ENCODE data around the gene NGFR.
A peak's percentile ranks its signal among the peaks of the same experiment; 100 is the strongest.

NGFR gene

DNA sequence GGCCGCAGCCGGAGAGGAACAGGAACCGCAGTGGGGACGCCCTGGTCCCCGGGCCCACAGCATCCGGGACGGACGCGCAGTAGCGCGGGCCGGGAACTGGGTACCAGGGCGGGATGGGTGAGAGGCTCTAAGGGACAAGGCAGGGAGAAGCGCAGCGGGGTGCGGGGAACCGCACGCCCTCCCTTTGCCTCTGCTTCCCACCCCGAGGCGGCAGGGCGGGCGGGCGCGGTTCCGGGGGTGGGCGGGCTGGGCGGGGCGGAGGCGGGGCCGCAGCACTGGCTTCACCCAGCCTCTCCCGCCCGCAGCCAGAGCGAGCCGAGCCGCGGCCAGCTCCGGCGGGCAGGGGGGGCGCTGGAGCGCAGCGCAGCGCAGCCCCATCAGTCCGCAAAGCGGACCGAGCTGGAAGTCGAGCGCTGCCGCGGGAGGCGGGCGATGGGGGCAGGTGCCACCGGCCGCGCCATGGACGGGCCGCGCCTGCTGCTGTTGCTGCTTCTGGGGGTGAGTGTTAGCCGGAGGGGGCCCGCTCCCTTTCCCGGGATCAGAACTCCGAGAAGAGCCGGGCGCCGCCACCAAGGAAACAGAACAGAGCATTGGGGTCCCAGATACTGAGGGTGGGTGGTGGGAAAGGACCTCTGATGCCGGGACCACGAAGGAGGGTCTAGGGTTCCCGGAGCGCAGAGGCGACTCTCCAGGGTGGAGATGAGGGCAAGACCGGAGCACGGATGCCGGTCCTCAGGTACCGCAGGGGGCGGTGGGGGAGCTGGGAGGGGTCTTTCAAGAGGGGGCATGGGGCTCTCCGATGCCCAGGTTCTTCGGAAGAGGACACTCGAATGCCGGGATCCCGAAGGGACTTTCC is at the start of gene NGFR:
NGFR (plus strand) TSS at position 308 of the 856 bp plus-strand sequence; CDS start at position 433, 125 bp downstream.
- peak; percentile 28 to 61 for DNase-seq

- DNase-seq: no peak
Measured at GRCh38 chr17:49445591-49445990, 49.5 kb upstream of the NGFR start.

GRCh38 chr17:49447628-49448302 is 47.3 kb upstream of the NGFR start:
- DNase-seq: no peak

DNA sequence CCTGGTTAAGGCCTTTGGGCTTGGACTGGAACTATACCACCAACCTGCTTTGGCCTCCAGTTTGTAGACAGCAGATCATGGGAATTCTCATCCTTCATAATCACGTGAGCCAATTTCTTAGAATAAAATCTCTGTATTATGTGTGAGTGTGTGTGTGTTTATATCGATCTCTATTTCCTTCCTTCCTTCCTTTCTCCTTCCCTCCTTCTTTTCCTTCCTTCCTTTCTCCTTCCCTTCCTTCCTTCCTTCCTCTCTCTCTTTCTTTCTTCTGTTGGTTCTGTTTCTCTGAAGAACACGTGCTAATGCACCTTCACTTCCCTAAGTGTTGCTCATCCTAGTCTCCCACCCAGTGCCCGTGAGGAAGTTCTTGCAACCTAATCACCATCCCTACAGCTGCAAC is 44.9 kb upstream of the NGFR start:
- no peak for DNase-seq

GRCh38 chr17:49450735-49451134 is 44.4 kb upstream of the NGFR start:
- DNase-seq: no peak

DNA sequence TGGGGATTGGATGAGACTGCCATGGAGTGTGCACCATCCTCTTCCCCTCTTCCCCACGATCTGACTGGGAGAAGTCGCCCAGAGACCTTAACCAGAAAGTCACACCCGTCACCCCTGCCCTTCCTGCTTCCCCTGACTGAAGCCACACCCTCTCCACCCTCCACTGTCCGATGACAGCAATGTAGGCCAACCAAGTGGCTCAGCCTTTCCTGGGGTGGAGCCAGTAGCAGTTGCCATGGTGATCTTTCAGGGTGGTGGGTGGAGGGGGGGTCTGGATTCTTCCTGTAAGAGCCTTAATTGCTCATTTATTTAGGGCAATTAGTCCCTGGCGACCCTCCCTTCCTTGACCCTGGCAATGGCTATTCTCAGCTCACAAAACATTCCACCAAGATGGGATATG is 42.9 kb upstream of the NGFR start:
- DNase-seq: no peak

GRCh38 chr17:49452661-49453060 is 42.4 kb upstream of the NGFR start:
- DNase-seq: no peak

- DNase-seq: no peak
Measured at GRCh38 chr17:49454050-49454449, 41.0 kb upstream of the NGFR start.

- no peak for DNase-seq
Measured at GRCh38 chr17:49455272-49455861, 39.7 kb upstream of the NGFR start.

- DNase-seq: no peak
Measured at GRCh38 chr17:49456183-49456965, 38.7 kb upstream of the NGFR start.

DNA sequence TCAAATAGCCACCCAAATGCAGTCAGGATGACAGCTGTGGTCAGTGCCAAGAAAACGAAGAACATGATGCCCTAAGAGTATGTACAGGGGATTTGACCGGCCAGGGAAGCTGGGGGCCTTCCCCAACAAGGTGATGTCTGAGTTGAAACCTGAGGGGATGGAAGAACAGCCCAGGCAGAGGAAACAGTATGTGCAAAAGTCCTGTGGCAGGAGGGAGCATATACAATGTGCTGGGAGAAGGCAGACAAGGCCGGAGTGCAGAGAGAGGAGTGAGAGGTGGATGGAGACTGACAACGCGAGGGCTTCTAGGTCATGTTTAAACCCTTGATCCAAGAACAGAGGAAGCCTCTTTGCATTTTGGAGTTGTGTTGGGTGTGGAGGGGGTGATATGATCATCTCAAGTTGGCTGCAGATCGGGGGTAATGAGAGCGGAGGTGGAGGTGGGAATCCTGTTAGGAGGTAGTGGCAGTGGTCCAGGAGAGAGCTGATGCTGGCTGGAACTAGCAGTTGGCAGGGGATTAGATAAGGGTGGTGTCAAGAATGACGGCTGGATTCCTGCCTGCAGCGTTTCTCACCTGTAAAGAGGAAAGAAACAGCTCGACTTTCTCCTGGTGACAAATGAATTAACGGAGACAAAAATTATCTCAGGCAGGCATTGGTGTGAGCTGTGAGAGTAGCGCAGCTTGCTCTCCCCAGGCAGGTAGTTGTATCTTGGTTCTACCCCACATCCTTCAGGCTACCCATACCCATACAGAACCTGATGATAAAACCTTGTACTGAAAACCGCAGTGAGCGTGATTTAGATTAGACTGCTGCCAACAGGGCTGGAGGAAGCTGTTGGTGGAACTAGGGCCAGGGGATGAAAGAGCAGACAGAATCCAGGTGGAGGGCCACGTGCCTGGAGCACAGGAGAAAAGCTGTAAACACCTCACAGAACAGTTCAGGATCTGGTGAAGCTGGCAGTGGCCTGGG is 37.2 kb upstream of the NGFR start:
- DNase-seq: no peak

DNA sequence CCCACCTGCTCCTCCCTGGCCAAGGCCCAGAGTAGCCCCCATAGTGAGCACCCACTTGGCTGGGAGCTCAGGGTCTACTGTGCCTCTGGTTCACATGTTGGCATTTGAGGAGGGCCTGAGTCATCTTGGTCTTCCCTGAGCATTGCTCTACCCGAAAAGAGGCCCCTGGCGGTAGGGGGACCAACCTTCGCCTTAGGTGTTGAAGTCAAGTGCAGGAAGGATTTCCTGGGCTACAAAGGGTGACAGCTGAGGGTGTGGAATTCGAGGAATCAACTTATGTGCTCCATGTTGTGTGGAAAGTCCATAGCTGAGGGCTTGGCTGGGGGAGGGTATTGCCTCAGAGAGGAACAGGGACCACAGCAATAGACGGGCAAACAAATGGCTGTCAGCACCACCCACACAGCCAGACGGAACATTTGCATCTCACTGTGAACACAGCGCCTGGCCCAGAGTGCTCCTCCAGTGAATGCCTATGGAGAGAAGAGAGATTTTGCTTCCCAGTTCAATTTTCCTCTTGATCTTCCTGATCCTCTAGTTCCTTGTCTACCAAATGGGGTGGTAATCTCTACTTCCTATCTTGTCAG is 35.6 kb upstream of the NGFR start:
- DNase-seq: no peak

- no peak for DNase-seq
Measured at GRCh38 chr17:49460401-49460800, 34.7 kb upstream of the NGFR start.

DNA sequence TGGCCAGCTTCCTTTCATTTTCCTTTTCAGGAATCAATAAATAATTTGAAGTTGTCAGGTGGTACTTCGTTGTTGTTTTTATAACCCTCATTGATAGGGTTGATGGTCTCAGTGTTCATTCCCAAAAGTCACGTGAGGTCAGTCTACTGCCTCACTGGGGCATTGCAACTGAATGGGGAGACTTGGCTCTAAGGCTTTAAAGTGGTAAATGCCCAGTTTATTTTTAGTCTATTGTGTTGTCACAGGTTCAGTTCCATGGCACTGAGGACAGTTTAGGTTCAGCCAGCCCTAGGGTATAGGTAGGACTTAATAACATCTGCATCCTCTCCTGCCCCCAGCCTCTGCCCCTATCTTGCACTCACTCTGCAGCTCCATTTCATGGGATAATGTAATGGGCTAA is 33.5 kb upstream of the NGFR start:
- DNase-seq: no peak

DNA sequence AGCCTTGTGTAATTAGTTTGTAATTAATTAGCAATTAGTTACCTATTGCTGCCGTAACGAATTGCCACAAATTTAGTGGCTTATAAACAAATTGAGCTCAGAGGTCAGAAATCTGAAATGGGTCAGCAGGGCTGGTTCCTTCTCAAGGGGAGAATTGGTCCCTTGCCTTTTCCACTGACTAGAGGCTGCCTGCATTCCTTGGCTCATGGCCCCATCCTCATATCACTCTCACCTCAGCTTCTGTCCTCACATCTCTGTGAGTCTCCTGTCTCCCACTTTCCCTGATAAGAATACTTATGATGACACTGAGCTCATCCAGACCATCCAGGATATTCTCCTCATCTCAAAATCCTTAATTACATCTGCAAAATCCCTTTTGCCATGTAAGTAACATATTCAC is 31.0 kb upstream of the NGFR start:
- DNase-seq: no peak

DNA sequence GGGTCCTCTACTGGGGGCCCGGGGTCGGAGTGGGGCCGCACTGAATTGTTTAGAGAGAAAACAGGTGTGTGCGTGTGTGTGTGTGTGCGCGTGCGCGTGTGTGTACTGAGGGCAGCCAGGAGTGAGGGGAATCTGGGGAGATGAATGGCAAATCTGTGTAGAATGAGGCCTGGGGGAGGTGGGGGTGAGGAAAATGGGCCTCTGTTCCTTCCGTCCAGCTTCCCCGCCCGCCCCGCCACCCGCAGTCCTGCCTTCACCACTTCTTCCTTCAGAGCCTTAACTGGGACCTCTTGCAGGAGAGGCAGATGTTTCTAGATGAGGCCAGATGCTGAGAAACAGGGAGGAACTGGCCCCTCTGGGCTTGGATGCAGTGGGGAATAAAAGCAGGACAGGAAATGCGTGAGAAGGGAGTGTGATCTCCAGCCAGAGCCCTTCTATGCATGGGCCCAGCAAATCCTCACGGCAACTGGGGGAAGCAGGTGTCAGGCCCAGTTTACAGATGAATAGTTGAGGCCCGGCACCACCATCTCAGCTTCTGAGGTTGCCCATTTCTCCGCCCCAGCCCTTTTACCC is 29.7 kb upstream of the NGFR start:
- no peak for DNase-seq

DNA sequence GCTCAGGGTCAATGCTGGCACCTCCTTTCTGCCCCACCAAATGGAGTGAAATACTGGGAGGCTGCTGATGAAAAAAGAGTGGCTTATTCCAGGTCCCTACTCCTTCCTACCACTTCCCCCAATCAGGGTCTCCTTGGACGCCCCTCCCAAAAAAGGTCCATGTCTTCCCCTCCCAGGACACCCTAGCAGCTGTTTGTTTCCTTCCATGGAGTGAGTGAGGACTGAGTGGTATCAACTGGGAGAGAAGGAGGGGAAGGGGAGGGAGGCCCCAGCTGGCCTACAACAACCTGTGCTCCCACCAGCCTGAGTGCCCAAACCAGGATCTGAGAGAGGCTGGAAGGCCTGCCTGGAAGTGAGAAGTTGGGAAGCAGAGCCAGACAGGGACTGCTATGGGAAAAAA is 28.7 kb upstream of the NGFR start:
- DNase-seq: no peak

- DNase-seq: no peak
Measured at GRCh38 chr17:49467175-49467574, 27.9 kb upstream of the NGFR start.

GRCh38 chr17:49468811-49469385 is 26.2 kb upstream of the NGFR start:
- DNase-seq: no peak

Data from stimulated activated CD4-positive, alpha-beta T cell treated with anti-CD3 and anti-CD28 coated beads, Interleukin-2, amount 100 ng/mL, for 24 hours (primary cell).